Measurements from ENCODE around the gene MARCHF3.

GRCh38 chr5:127011961-127012644 lies 18.3 kb downstream of the MARCHF3 start:
- TF ChIP-seq, protein P1, sequence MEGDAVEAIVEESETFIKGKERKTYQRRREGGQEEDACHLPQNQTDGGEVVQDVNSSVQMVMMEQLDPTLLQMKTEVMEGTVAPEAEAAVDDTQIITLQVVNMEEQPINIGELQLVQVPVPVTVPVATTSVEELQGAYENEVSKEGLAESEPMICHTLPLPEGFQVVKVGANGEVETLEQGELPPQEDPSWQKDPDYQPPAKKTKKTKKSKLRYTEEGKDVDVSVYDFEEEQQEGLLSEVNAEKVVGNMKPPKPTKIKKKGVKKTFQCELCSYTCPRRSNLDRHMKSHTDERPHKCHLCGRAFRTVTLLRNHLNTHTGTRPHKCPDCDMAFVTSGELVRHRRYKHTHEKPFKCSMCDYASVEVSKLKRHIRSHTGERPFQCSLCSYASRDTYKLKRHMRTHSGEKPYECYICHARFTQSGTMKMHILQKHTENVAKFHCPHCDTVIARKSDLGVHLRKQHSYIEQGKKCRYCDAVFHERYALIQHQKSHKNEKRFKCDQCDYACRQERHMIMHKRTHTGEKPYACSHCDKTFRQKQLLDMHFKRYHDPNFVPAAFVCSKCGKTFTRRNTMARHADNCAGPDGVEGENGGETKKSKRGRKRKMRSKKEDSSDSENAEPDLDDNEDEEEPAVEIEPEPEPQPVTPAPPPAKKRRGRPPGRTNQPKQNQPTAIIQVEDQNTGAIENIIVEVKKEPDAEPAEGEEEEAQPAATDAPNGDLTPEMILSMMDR (IDR thresholded peaks at IDR 0.05; ENCODE audit: low read length), result no peak
- TF ChIP-seq EZH2phosphoT487 (IDR thresholded peaks at IDR 0.05; ENCODE audit: low read length), result no peak

All from MM.1S (cell line).